Endothelial cell (in vitro differentiated cells): ENCODE data around the gene TWF2. TPM values are rescaled to one million over a fixed set of nuclear protein-coding genes. Genes with fewer than 3 reads are reported as not detected.

Experiments used
- DNase-seq: peaks from one replicate; pipeline ENCODE4 v3.0.0; 2021; ENCODE audit warnings: low spot score
- H3K27ac Mint-ChIP-seq: one replicate; pipeline ENCODE4 v1.8.0; 2021; ENCODE audit warnings: mixed read lengths, inconsistent platforms; ENCODE audit not compliant: unreplicated experiment
- H3K27me3 Mint-ChIP-seq: one replicate; pipeline ENCODE4 v1.8.0; 2021; ENCODE audit warnings: mild to moderate bottlenecking, moderate library complexity, mixed read lengths, inconsistent platforms; ENCODE audit not compliant: unreplicated experiment
- H3K36me3 Mint-ChIP-seq: one replicate; pipeline ENCODE4 v1.8.0; 2021; ENCODE audit warnings: mild to moderate bottlenecking, low read depth, mixed read lengths, inconsistent platforms; ENCODE audit not compliant: unreplicated experiment
- H3K4me1 Mint-ChIP-seq: one replicate; pipeline ENCODE4 v1.8.0; 2021; ENCODE audit warnings: mild to moderate bottlenecking, mixed read lengths, inconsistent platforms; ENCODE audit not compliant: unreplicated experiment
- H3K4me3 Mint-ChIP-seq: one replicate; pipeline ENCODE4 v1.8.0; 2021; ENCODE audit warnings: mild to moderate bottlenecking, mixed read lengths, inconsistent platforms; ENCODE audit not compliant: unreplicated experiment
- H3K9me3 Mint-ChIP-seq: one replicate; pipeline ENCODE4 v1.8.0; 2021; ENCODE audit warnings: mixed read lengths, inconsistent platforms; ENCODE audit not compliant: unreplicated experiment
- CTCF ChIP-seq: fragments of 200-600 bp; sonication (generic); IDR thresholded peaks from one replicate; pipeline ENCODE4 v1.5.0; 2021; ENCODE audit warnings: antibody characterized with exemption; ENCODE audit not compliant: unreplicated experiment
- total RNA-seq: library from RNA; stranded (reverse); fragmentation: NEBNext Ultra II Directional; extraction: Animal tissue kit (Norgen Biotek cat#: 25700); gene quantifications from one replicate; pipeline ENCODE4 v1.2.1, GENCODE V29; 2021; ENCODE audit not compliant: unreplicated experiment

The TWF2 gene
- total RNA-seq, 1 donor from 2014 or later: 85.3 TPM

- Mint-ChIP-seq H3K27me3 (peaks cover 6% of the 10 kb centered on the region), H3K4me1 (peaks cover 8% of the 10 kb centered on the region), H3K27ac (no peak overlapping the region), H3K9me3 (no peaks in the 10 kb centered on the region), H3K4me3 (no peak overlapping the region), H3K36me3 (peaks cover 5% of the 10 kb centered on the region)
- no peak for DNase-seq
- TF ChIP-seq CTCF: no peak
Observed at GRCh38 chr3:52233108-52233591, 5.8 kb downstream of the TWF2 start.

GRCh38 chr3:52232279-52233107 lies 6.5 kb downstream of the TWF2 start:
- H3K36me3 Mint-ChIP-seq: peaks cover 8% of the 10 kb centered on the region
- no peak for DNase-seq
- no peak overlapping the region for H3K4me3 Mint-ChIP-seq
- peaks cover 6% of the 10 kb centered on the region for H3K27me3 Mint-ChIP-seq
- no peak for TF ChIP-seq CTCF
- no peak overlapping the region for H3K27ac Mint-ChIP-seq
- H3K4me1 Mint-ChIP-seq: peaks cover 3% of the 10 kb centered on the region
- no peaks in the 10 kb centered on the region for H3K9me3 Mint-ChIP-seq

- TF ChIP-seq CTCF: peak; percentile 78
- H3K27ac Mint-ChIP-seq: no peak overlapping the region
Observed at GRCh38 chr3:52231502-52232278, 7.3 kb downstream of the TWF2 start.

GRCh38 chr3:52230889-52231499 lies 8.0 kb downstream of the TWF2 start:
- Mint-ChIP-seq H3K36me3 (peaks cover 15% of the 10 kb centered on the region), H3K4me1 (no peaks in the 10 kb centered on the region), H3K4me3 (no peak overlapping the region), H3K27ac (no peak overlapping the region), H3K27me3 (peaks cover 10% of the 10 kb centered on the region), H3K9me3 (no peaks in the 10 kb centered on the region)
- DNase-seq: no peak
- no peak for TF ChIP-seq CTCF

More at GRCh38 chr3:52231502-52232278, 7.3 kb downstream of the TWF2 start:
- H3K9me3 Mint-ChIP-seq: no peaks in the 10 kb centered on the region
- peaks cover 3% of the 10 kb centered on the region for H3K4me1 Mint-ChIP-seq
- DNase-seq: peak; percentile 86
- H3K4me3 Mint-ChIP-seq: no peak overlapping the region
- peaks cover 8% of the 10 kb centered on the region for H3K27me3 Mint-ChIP-seq
- peaks cover 11% of the 10 kb centered on the region for H3K36me3 Mint-ChIP-seq
